SK-MEL-5 (cell line): ENCODE data around the gene EDARADD. TPM values are rescaled to one million over a fixed set of nuclear protein-coding genes. Genes with fewer than 3 reads are reported as not detected.
A peak's percentile ranks its signal among the peaks of the same experiment; 100 is the strongest.
"Not testable (repeated sequence)": the region's sequence is repeated elsewhere in the genome, so short reads cannot be mapped to it uniquely, and the experiment has no call there.

ENCODE experiments used
- DNase-seq: peaks from one replicate; pipeline ENCODE4 v3.0.0-alpha.2; 2016; ENCODE audit warnings: low read depth, low spot score
- in situ Hi-C: cut with HindIII; loops from 2 replicates; pipeline ENCODE4 v1.10.0; 2016; ENCODE audit warnings: low sequenced_read_pairs, high pct_unique_total_duplicates, low pct_unique_long_range_greater_than_20kb
- total RNA-seq: library from RNA; depleted of rRNA; stranded (reverse); fragments of >200 nt; shearing (Covaris generic); gene quantifications from 2 replicates; pipeline ENCODE4 v1.2.3, GENCODE V29; 2014

The EDARADD gene
- total RNA-seq, 1 experiment from 2014 or later: 2.5 TPM

GRCh38 chr1:236419502-236419901 lies 25.4 kb downstream of the EDARADD start:
- DNase-seq: no peak
- in situ Hi-C loops: no loop called here

GRCh38 chr1:236421022-236421421 lies 26.9 kb downstream of the EDARADD start:
- in situ Hi-C loops: no loop called here
- no peak for DNase-seq

GRCh38 chr1:236421850-236422516 lies 27.9 kb downstream of the EDARADD start:
- in situ Hi-C loops: no loop called here
- no peak for DNase-seq

- DNase-seq: no peak
- in situ Hi-C loops: no loop called here
These were observed 28.4 kb downstream of the EDARADD start for GRCh38 chr1:236422517-236422876.

GRCh38 chr1:236425031-236425663 lies 31.1 kb downstream of the EDARADD start:
- in situ Hi-C loops: no loop called here
- no peak for DNase-seq

- DNase-seq: no peak
- in situ Hi-C loops: no loop called here
These were observed 32.1 kb downstream of the EDARADD start for GRCh38 chr1:236426215-236426614.

GRCh38 chr1:236429715-236430274 lies 35.7 kb downstream of the EDARADD start:
- in situ Hi-C loops: no loop called here
- DNase-seq: no peak

- in situ Hi-C loops: no loop called here
- DNase-seq: no peak
These were observed 39.8 kb downstream of the EDARADD start for GRCh38 chr1:236433819-236434315.

- no peak for DNase-seq
- in situ Hi-C loops: no loop called here
These were observed 44.5 kb downstream of the EDARADD start for GRCh38 chr1:236438614-236439013.

GRCh38 chr1:236440373-236440772 lies 46.3 kb downstream of the EDARADD start:
- no peak for DNase-seq
- in situ Hi-C loops: no loop called here

GRCh38 chr1:236450779-236451178 lies 56.7 kb downstream of the EDARADD start:
- in situ Hi-C loops: no loop called here
- DNase-seq: no peak

- in situ Hi-C loops: no loop called here
- DNase-seq: peak; percentile 68
These were observed 57.8 kb downstream of the EDARADD start for GRCh38 chr1:236451796-236452373.

GRCh38 chr1:236455243-236455642 lies 61.2 kb downstream of the EDARADD start:
- no peak for DNase-seq
- in situ Hi-C loops: no loop called here

GRCh38 chr1:236457775-236458174 lies 63.7 kb downstream of the EDARADD start:
- in situ Hi-C loops: no loop called here
- DNase-seq: no peak

GRCh38 chr1:236458996-236459395 lies 64.9 kb downstream of the EDARADD start:
- in situ Hi-C loops: no loop called here
- no peak for DNase-seq

- no peak for DNase-seq
- in situ Hi-C loops: no loop called here
These were observed 66.0 kb downstream of the EDARADD start for GRCh38 chr1:236460103-236460502.

GRCh38 chr1:236464197-236464596 lies 70.1 kb downstream of the EDARADD start:
- DNase-seq, in situ Hi-C loops: not testable (repeated sequence)

GRCh38 chr1:236465231-236465958 lies 71.3 kb downstream of the EDARADD start:
- no peak for DNase-seq
- in situ Hi-C loops: no loop called here
